Endothelial cell of umbilical vein (primary cell): ENCODE data around the gene ZNF282. TPM values are rescaled to one million over a fixed set of nuclear protein-coding genes. Genes with fewer than 3 reads are reported as not detected.

Experiments
- BruUV-seq: library from RNA; stranded (reverse); fragments of 400-500 nt; replicated peaks from 2 replicates; lab custom pipeline; 2021; lab: Mats Ljungman, UMichigan
- CTCF ChIA-PET: fragments of 300-600, 350-600 bp; sonication (Branson Sonifier 250); formaldehyde crosslinking; loops from one replicate; lab custom pipeline; 2021; ENCODE audit warnings: antibody characterized with exemption, inconsistent platforms; lab: Charles Lee
- POLR2A ChIA-PET: fragments of 300-600, 350-600 bp; sonication (Branson Sonifier 250); formaldehyde crosslinking; loops from one replicate; lab custom pipeline; 2021; ENCODE audit warnings: antibody characterized with exemption, inconsistent platforms; lab: Charles Lee
- DNase-seq: peaks from one replicate; pipeline ENCODE4 v3.0.0-alpha.2; 2011; ENCODE audit warnings: low read depth, low spot score
- FAIRE-seq: peaks from 2 replicates; lab custom pipeline; 2011; peaks lifted over from hg19 to GRCh38; lab: Jason Lieb, UNC
- H2AFZ ChIP-seq: 2 replicates; pipeline ENCODE4 v1.6.0; 2012; ENCODE audit warnings: low read depth, low read length, control low read depth, inconsistent platforms
- H3K27ac ChIP-seq: 2 replicates; pipeline ENCODE4 v1.5.1; 2011; ENCODE audit warnings: low read depth, mild to moderate bottlenecking, control low read depth, low read length, moderate library complexity; ENCODE audit not compliant: insufficient read depth
- H3K27me3 ChIP-seq, 2 experiments: 2 replicates each; pipeline versions ENCODE4 v1.6.0 to v1.6.1; 2011; ENCODE audit warnings: low read length in 2 of 2, mixed read lengths in 1 of 2; ENCODE audit not compliant: control insufficient read depth in 2 of 2, insufficient read depth in 2 of 2
- H3K36me3 ChIP-seq, 2 experiments: 2 replicates in 1 of 2; 3 replicates in 1 of 2; pipeline ENCODE4 v1.5.1; 2011; ENCODE audit warnings: low read length in 2 of 2, mild to moderate bottlenecking in 1 of 2, moderate library complexity in 1 of 2; ENCODE audit not compliant: control insufficient read depth in 2 of 2, insufficient read depth in 2 of 2; ENCODE audit errors: extremely low read depth in 1 of 2
- H3K4me1 ChIP-seq: 3 replicates; pipeline ENCODE4 v1.5.1; 2011; ENCODE audit warnings: mild to moderate bottlenecking, low read length; ENCODE audit not compliant: control insufficient read depth, insufficient read depth; ENCODE audit errors: extremely low read depth
- H3K4me2 ChIP-seq: 2 replicates; pipeline ENCODE4 v1.6.1; 2011; ENCODE audit warnings: low read length, control low read depth, mixed read lengths; ENCODE audit not compliant: insufficient read depth
- H3K4me3 ChIP-seq, 3 experiments: fragments of 200-600 bp in 1 of 3; sonication (generic), shearing (Covaris generic) in 1 of 3; replicated peaks in 1 of 3; 2 replicates each; pipeline ENCODE4 v1.5.1; 2011 to 2016; ENCODE audit warnings: control low read depth in 3 of 3, low read length in 3 of 3, mild to moderate bottlenecking in 2 of 3, inconsistent platforms in 1 of 3, low read depth in 1 of 3, moderate library complexity in 1 of 3; ENCODE audit not compliant: insufficient read depth in 1 of 3
- H3K79me2 ChIP-seq: 2 replicates; pipeline ENCODE4 v1.6.0; 2012; ENCODE audit warnings: low read length, inconsistent platforms; ENCODE audit not compliant: control insufficient read depth, insufficient read depth
- H3K9ac ChIP-seq: replicated peaks from 2 replicates; pipeline ENCODE3; 2011; ENCODE audit warnings: low read length, control low read depth; ENCODE audit not compliant: insufficient read depth; ENCODE audit errors: extremely low read depth
- H3K9me1 ChIP-seq: replicated peaks from 3 replicates; pipeline ENCODE4 v1.6.0; 2011; ENCODE audit warnings: mild to moderate bottlenecking, low read length; ENCODE audit not compliant: control insufficient read depth, insufficient read depth; ENCODE audit errors: extremely low read depth
- H3K9me3 ChIP-seq: replicated peaks from 2 replicates; pipeline ENCODE4 v1.5.1; 2012; ENCODE audit warnings: low read length, inconsistent platforms; ENCODE audit not compliant: control insufficient read depth, insufficient read depth
- H4K20me1 ChIP-seq: replicated peaks from 2 replicates; pipeline ENCODE3; 2011; ENCODE audit warnings: mild to moderate bottlenecking, low read length; ENCODE audit not compliant: control insufficient read depth, insufficient read depth; ENCODE audit errors: extremely low read depth
- CTCF ChIP-seq, 2 donors: IDR thresholded peaks; 1 replicate in 1 of 2; 2 replicates in 1 of 2; pipeline ENCODE4 v1.5.1; 2011; ENCODE audit warnings: low read length in 2 of 2, mild to moderate bottlenecking in 2 of 2, moderate library complexity in 2 of 2, control low read depth in 1 of 2, inconsistent platforms in 1 of 2, low read depth in 1 of 2; ENCODE audit not compliant: insufficient read depth in 1 of 2; ENCODE audit errors: extremely low read depth in 1 of 2
- EZH2 ChIP-seq: IDR thresholded peaks from 2 replicates; pipeline ENCODE4 v1.6.1; 2012; ENCODE audit warnings: borderline replicate concordance, low read depth, mild to moderate bottlenecking, moderate library complexity, low read length, inconsistent platforms; ENCODE audit not compliant: severe bottlenecking
- FOS ChIP-seq: IDR thresholded peaks from 2 replicates; pipeline ENCODE4 v1.6.1; 2011; ENCODE audit warnings: mild to moderate bottlenecking, low read length, moderate library complexity, borderline replicate concordance; ENCODE audit not compliant: insufficient read depth
- GATA2 ChIP-seq: IDR thresholded peaks from 2 replicates; pipeline ENCODE4 v1.7.0; 2011; ENCODE audit warnings: low read depth, mild to moderate bottlenecking, moderate library complexity, mixed read lengths, low read length; ENCODE audit not compliant: insufficient read length, insufficient read depth
- JUN ChIP-seq: IDR thresholded peaks from 2 replicates; pipeline ENCODE4 v1.6.1; 2011; ENCODE audit warnings: borderline replicate concordance, low read depth; ENCODE audit not compliant: insufficient read length, insufficient read depth
- MAX ChIP-seq: IDR thresholded peaks from 2 replicates; pipeline ENCODE4 v1.6.1; 2011; ENCODE audit not compliant: insufficient read depth, insufficient read length
- MYC ChIP-seq: IDR thresholded peaks from one replicate; pipeline ENCODE4 v1.6.1; 2011; ENCODE audit warnings: mild to moderate bottlenecking, low read depth, low read length
- POLR2A ChIP-seq: IDR thresholded peaks from 2 replicates; pipeline ENCODE4 v1.6.1; 2012; ENCODE audit warnings: low read depth, mild to moderate bottlenecking, control low read depth, low read length
- POLR2AphosphoS5 ChIP-seq: IDR thresholded peaks from 2 replicates; pipeline ENCODE4 v1.6.1; 2012; ENCODE audit warnings: low read depth, mild to moderate bottlenecking, control low read depth, low read length, moderate library complexity; ENCODE audit not compliant: insufficient read depth
- dilution Hi-C: fragments of 300-500 bp; cut with MboI; formaldehyde crosslinking; loops from one replicate; pipeline ENCODE4 v1.15.0; 2019; ENCODE audit warnings: low sequenced_read_pairs; ENCODE audit not compliant: extremely low pct_ligation_motif_present
- intact Hi-C: fragments of 100-400 bp; cut with micrococcal nuclease; formaldehyde crosslinking; loops from one replicate; pipeline ENCODE4 v1.10.0; 2022
- polyA plus RNA-seq, 4 experiments: library from polyadenylated mRNA; depleted of rRNA in 3 of 4; stranded (reverse) in 3 of 4; unstranded in 1 of 4; fragments of >200 nt; gene quantifications; 2 replicates each; pipeline versions ENCODE4 v1.2.1 to v1.2.3, GENCODE V29; 2011 to 2012; ENCODE audit warnings: missing spikeins in 1 of 4
- total RNA-seq: library from RNA; stranded (reverse); gene quantifications from 2 replicates; pipeline ENCODE4 v1.2.3, GENCODE V29; 2021

ZNF282 gene
- total and polyA plus RNA-seq, 2 donors (not counting 3 experiments of a cell fraction or from before 2014, with no cell fraction given) = 20.0 to 34.4 TPM

- ChIA-PET CTCF (interaction anchor here (0.7 to 1.3 kb wide), 4 partner anchors 7 to 123 kb away, joined by 3 to 7 read pairs (median 4); partner anchors contain the start of gene ZNF398), POLR2A (no interaction called here)
- Histone ChIP-seq H3K4me2 (no peak overlapping the region), H4K20me1 (no peaks in the 10 kb centered on the region), H3K27me3 (peaks cover 0 to 7% of the 10 kb centered on the region in 2 experiments), H2AFZ (no peak overlapping the region), H3K9ac (no peak overlapping the region), H3K36me3 (no peaks in the 10 kb centered on the region), H3K4me3 (no peak overlapping the region), H3K9me1 (no peaks in the 10 kb centered on the region), H3K4me1 (no peaks in the 10 kb centered on the region), H3K27ac (no peak overlapping the region), H3K79me2 (no peaks in the 10 kb centered on the region), H3K9me3 (no peaks in the 10 kb centered on the region)
- FAIRE-seq (no peak), DNase-seq (no peak)
- no peak for TF ChIP-seq GATA2
- no peak for TF ChIP-seq FOS
- no peak for TF ChIP-seq EZH2
- TF ChIP-seq MYC = no peak
- TF ChIP-seq CTCF (IDR thresholded peaks at IDR 0.05; ENCODE audit: extremely low read depth in 1 of 2, insufficient read depth in 1 of 2, low read depth in 1 of 2, low read length in 2 of 2) = no peak
- TF ChIP-seq JUN = no peak
- TF ChIP-seq POLR2AphosphoS5 = no peak
- no peak for TF ChIP-seq MAX
- no peak for TF ChIP-seq POLR2A
- BruUV-seq = no TSS peak
- dilution Hi-C loops = no loop called here
- intact Hi-C loops = no loop called here
Observed at GRCh38 chr7:149188637-149189259, 6.6 kb upstream of the ZNF282 start.
